ENCODE data around the gene VWA8.
"Not testable (repeated sequence)": the region's sequence is repeated elsewhere in the genome, so short reads cannot be mapped to it uniquely, and the experiment has no call there.

Gene VWA8

DNA sequence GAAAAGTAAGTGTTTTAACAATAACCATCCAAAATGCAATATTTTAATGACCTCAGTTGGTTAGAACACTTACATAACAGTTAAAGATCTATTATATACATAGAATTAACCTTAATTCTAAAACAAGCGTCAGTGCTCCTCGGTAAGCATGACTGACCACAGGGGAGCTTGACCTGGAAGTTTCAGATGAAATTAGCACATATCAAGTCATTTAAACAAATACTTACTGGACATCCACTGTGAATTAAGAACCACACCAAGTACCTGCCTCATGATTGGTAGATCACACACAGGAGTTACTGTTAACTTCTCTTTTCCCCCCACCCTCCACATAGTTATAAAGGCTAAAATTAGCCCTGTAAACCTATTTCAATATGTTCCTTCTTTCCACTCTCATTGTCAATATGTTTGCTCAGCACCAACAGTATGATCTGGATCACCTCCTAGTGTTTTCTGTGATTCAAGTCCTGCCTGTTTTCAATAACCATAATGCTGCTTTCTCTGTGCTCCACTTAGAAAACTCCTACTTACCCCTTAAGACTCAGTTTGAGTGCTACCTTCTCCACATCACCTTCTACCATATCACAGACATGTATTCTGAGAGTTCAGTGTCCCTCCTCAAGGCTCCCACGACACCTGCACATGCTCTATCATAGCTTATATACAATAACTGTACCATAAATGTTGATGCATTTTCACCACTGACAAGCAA is 209.0 kb downstream of the VWA8 start:
- no peak for DNase-seq (ENCODE audit: low read depth in 4 of 4, low spot score in 1 of 4)

DNA sequence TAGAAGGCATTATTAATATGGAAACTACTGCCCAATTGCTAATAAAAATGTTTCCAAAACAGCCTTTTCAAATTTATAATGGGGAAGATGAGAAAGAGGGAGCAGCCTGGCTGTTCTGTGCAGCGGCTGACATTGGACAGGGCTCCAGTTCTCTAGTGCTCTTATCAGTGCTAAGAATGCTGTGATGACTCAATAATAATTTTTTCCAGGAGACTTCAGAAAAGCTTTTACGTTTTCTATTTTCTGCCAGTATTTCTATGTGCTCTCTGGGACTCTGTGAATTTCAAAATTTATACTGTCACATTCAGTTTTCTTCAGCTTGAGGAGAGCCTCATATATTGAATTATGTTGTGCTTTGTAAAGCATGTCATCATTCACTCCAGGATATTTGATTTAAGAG is 209.6 kb downstream of the VWA8 start:
- DNase-seq (ENCODE audit: low read depth in 4 of 4, low spot score in 1 of 4): no peak

DNA sequence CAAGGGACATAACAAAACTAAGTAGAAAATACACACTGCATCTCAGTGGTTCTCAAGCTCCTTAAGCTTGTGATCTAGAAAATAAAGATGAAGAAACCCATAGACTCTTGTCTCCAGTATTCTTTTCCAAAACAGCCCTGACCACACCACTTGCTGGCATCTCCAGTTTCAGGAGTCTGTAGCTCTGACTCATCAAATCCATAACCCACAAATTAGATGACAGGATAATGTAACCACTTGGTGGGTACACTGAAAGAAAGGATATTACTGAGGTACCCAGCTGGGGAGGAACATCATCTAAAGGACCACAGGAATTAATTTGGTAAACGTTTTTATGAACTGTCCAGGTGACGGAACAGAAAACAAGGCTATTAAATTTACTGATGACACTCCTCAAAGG is 214.7 kb downstream of the VWA8 start:
- no peak for DNase-seq (ENCODE audit: low read depth in 4 of 4, low spot score in 1 of 4)

DNA sequence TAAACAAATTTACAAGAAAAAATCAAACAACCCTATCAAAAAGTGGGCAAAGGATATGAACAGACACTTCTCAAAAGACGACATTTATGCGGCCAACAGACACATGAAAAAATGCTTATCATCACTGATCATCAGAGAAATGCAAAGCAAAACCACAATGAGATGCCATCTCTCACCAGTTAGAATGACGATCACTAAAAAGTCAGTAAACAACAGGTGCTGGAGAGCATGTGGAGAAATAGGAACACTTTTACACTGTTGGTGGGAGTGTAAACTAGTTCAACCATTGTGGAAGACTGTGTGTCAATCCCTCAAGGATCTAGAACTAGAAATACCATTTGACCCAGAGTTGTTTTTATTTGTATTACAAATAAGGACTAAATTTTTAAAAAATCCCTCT is 215.4 kb downstream of the VWA8 start:
- not testable (repeated sequence) for DNase-seq (ENCODE audit: low read depth in 4 of 4, low spot score in 1 of 4)

DNA sequence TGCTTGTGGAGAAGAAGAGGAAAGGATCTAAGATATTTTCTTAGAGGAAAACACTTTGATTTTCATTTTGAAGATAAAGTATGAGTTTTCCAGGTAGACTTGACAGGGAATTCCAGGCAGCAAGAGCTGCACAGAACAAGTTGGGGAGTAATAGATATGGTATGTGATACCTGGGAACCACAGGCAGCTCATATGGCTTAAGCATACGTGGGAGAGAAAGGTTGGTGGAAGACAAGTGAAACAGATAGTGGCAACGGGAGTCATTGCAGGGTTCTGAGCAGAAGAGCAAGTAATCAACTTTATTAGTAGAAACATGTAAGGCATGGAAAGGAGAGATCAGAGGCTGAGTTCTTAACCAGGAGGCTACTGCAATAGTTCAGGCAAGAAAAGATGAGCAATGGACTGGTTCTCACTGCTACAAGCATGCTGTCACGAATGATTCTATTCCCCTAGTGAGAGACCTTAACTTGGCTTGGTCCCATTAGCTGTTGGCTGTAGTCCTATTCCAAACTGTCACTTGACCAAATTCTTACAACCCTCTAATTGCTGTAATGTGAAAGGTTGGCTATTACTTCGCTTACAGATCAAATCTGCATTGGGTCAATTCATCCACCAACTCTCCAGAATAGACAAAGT is 217.9 kb downstream of the VWA8 start:
- no peak for DNase-seq (ENCODE audit: low read depth in 4 of 4, low spot score in 1 of 4)

DNA sequence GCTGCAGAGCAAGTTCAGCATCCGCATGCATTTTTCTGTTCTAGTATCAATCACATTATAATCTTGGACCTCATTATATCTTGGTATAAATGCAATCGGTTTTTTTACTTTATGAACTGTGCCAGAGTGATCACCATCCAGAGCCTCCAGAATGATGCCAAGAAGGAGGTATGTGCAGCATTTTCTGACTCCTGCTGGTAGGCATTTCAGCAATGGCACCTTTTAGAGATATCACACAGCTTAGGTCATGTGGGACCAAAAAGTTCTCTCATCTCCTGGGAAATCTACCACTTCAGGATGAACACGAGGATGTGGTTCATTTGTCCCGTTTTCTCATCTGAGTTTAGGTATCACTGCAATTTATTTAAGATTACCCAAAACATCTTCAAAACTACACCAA is 220.4 kb downstream of the VWA8 start:
- no peak for DNase-seq (ENCODE audit: low read depth in 4 of 4, low spot score in 1 of 4)

DNA sequence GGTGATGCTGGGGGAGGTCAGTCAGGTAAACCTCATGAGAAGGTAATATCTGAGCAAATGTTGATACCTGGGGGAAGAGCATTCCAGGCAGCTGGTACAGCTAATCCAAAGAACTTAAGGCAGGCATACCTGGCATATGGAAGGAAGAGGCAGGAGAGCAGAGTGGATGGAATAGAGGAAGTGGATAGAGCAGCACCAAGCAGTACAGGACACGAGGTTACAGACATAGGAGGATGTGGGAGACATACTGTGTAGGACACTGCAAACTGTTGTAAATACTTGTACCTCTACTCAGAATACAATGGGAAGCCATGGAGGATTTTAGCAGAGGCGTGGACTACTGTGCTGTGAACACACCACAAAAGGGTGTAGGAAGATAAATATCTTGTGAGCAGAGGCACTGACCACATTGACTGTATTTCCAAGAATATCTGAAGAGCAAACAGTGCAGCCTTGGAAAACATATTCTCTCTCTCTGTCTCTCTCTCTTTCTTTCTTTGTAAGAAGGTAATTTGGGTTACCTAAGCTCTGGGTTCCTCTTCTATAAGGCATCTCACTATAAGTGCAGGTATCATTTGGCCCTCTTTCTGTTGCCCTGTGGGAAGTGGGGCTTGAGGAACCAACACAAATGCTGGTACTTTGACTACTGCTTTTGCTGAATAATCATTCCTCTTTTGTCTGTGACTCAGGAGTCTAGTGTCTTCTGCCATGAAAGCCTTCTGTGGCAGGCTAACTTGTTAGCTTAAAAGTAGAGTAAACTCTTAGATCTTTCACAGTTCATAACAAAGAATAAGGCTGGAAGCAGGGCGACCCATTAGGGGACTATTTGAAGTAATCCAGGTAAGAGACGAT is 238.0 kb downstream of the VWA8 start:
- DNase-seq (ENCODE audit: low read depth in 4 of 4, low spot score in 1 of 4): no peak

DNA sequence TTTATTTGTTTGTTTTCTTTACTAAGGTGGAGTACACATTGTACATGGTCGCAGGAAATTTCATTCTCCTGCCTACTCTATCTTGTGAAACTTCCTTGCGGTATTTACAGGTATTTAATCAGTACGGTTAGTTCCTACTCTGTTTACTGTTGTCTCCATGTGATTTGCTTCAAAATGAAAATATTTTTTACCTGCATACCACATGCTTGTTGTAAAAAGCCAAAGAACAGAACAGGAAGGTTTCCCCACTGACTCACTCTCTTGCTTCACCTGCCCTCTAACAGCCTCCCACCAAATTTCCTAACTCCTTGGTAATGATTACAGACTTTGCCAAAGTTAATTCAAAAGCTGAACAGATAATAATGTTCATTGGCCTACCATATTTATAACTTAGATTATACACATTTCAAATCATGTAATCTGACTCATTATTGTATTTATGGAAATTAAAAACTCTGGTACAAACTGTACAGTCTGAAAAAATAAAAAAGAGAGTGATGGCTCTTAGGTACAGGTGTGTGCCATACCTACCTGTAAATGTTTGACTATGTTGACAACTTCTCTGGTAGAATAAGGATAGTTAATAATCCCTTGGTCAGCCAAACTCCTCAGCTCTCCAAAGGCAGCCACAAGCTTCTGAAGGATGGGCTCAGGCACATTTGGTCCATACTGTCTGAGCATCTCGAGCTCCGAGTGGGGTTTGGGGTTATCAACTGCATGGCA is 239.9 kb downstream of the VWA8 start:
- DNase-seq (ENCODE audit: low read depth in 4 of 4, low spot score in 1 of 4): no peak

DNA sequence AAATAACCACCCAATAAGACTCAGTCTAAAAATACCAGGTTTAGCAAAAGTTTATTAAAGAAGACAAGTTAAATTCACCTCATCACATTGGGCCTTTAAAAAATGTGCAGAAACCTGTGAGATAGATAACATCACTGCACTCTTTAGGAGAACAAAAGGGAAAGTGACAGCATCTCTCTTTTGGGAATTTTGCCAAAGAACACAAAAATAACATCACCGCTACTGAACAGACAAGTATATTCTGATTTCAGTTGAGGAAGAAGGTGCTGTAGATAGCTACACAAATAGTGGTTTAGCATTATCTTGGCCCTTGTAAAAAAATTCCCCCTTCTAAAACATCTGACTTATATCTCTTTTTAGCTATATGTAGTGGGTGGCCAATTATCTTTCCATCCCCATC is 244.7 kb downstream of the VWA8 start:
- DNase-seq (ENCODE audit: low read depth in 4 of 4, low spot score in 1 of 4): no peak

DNA sequence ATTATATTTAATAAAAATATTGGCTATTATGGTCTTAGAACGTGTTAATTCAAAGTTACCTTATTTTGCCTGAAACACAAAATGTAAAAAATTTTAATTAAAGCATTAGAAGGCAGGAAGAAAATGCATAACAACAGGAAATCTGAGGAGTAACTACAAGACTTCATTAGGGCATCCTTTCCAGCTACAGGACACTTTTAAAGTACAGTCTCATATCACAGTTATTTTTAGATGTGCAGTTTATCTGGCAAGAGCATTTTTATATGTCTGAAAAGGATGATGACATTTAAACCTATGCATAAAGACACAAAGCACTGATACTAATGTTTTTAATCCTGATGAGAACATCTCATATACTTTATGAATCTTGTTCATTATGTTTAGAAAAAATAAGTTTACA is 247.5 kb downstream of the VWA8 start:
- DNase-seq (ENCODE audit: low read depth in 4 of 4, low spot score in 1 of 4): no peak

DNA sequence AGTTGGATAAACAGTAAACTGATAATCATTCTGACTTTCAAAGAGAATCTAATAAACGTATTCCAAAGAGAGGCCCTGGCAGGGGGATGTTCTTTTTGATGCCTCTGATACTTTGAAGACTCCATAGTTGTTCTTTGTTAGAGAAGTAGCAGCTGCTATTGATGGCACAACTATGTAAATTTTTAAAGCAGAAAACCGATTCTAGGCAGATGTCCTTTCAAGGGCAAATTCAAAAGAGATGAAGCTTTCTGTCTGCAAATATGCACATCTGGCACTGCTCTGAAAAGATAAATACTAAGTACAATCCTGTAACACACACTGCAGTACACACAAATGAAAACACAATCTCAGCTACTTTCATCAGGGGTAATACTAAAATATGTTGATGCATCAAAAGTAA is 250.1 kb downstream of the VWA8 start:
- DNase-seq (ENCODE audit: low read depth in 4 of 4, low spot score in 1 of 4): no peak

DNA sequence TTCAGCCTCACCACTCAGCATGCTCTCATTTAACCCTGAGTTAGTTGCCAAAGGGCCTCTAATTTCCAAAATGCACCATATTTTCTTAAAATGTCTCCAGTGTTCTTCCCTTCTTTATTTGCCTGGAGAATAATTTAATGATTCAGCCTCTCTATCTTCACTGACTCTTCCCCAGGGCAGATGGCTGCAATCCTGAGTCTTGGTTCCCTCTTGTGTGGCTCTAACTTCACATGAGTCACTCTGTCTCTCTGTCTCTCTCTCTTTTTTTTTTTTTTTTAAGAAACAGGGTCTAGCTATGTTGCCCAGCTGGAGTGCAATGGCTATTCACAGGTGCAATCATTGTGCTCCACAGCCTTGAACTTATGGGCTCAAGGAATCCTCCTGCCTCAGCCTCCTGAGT is 251.4 kb downstream of the VWA8 start:
- DNase-seq (ENCODE audit: low read depth in 4 of 4, low spot score in 1 of 4): no peak

DNA sequence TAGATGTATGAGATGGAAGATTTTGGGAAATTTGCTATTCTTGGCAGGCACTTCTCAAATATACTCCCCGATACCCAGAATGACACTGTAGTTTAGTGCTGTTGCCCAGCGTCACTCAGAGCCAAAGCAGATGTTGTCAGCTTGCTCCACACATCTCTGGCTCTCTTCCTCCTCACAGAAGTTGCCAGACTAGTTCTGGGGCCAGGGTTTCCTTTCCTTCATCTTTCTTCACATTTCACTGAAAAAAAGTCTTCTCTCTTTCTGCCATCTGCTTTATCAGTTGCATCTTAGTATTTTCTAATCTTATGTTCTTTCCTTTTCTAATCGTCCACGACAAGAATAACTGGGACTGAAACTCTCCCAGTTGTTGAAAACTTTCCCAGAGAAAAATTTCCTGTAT is 252.2 kb downstream of the VWA8 start:
- no peak for DNase-seq (ENCODE audit: low read depth in 4 of 4, low spot score in 1 of 4)

DNA sequence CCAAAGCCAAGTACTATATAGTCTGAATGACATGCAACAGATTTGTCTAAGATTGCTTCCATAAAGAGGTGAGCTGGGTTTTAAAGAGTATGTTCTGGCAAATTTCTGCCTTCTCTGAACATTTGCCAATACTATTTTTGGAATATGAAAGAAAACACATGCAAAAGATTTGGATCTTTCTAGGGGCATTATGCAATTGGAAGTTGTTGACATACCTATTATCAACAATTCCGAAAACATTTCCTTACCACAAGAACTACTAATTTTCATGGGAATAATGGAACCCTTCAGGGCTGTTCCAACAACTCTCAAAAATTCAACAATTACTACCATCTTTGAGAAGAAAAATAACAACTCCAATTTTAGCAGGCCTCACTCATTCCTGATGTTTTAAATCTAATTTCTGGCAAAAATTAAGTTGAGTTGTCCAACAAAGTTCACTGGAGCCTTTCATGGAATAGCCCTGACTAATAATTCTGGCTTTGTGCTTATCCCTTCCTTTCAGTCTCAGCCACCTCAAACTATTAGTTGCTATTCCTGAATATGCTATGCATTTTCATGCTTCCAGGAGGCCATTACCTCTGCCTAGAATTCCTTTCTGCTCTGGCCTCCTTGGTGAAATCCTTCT is 253.6 kb downstream of the VWA8 start:
- no peak for DNase-seq (ENCODE audit: low read depth in 4 of 4, low spot score in 1 of 4)

DNA sequence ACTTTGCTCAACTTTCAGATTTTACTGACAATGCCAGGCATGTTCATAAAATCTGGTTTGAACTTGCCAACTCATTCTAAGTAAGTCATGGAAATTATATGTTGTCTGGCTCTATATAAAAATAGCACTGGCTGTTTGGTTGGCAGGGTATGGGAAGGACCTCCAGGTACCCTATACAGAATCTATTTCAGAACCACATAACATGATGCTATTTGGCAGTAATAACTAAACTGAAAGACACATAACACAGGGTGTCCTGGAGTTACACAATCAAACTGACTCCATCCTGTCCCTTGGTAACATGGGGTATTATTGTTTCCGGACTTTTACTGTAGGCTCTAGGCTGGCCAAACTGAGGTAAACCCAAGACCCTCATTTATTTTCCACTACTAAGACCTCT is 254.8 kb downstream of the VWA8 start:
- DNase-seq (ENCODE audit: low read depth in 4 of 4, low spot score in 1 of 4): no peak

DNA sequence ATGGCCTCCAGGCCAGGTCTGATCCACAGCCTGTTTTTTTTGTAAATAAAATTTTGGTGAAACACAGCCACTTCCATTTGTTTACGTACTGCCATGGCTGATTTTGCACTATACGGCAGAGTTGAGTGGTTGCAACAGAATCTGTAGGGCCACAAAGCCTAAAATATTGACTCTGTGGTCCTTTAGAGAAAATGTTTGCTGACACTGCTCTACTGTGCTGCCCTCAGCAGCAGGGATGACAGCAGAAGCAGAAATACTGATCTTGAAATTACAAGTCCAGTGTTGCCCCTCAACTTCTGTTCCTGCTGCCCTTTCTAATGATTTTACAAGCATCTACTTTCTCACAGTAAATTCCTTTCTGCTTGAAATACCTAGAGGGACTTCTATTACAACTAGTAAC is 258.4 kb downstream of the VWA8 start:
- DNase-seq (ENCODE audit: low read depth in 4 of 4, low spot score in 1 of 4): no peak

DNA sequence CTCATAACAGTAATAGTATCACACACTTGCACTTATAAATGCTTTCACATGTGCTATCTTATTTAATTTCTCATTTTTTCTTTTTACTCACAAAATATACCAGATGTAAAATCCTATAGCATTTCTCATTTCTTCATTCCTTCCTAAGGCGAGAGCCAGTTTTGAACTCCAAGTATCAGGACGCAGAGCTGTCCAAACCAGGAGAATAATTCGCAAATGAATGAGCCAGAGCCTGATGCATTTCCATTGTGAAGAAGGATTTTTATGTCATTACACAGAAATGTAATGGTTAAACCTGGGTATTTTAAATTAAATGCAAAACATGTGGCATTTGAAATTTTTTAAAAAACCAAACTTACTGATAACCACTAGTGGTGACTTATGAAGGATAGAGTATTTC is 259.2 kb downstream of the VWA8 start:
- no peak for DNase-seq (ENCODE audit: low read depth in 4 of 4, low spot score in 1 of 4)

DNA sequence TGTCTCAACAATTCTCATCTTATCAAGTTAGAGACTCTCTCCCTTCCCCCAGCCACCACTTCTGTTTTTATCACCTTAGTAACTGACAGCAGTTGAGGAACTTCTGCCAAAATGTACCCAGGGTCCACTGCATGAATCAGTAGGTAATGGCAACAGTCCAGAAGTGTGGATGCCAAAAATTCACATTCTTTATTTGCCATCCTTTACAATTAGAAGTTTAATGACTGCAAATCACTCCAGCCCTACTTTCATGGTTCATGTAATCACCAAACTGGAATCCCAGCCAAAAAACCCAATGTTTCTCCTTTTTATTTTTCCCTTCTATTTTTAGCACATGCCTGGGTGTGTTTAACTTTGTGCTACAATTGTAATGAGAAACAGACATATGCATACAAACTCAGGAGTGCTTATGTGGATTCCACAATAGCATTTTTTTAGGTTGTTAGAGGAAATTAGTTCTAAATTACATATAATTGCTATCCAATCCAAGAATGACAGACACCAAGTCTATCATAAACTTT is 260.1 kb downstream of the VWA8 start:
- no peak for DNase-seq (ENCODE audit: low read depth in 4 of 4, low spot score in 1 of 4)

DNA sequence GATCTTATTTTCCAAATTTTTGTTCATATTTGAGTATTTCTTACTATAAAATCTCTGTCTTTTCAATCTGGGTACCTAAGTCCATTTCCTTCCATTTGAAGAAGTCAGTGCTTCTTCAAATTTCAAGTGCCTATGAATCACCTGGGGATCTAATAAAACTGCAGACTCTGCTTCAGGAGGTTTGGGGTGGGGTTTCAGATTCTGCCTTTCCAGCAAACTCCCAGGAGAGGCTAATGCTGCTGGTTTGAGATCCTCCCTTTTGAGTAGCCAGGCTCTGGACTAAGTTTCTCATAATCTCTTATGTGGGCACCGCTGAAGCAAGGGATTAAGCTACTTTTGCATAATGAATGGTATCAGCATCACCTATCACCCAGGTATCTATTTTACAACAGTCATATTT is 261.1 kb downstream of the VWA8 start:
- DNase-seq (ENCODE audit: low read depth in 4 of 4, low spot score in 1 of 4): no peak

DNA sequence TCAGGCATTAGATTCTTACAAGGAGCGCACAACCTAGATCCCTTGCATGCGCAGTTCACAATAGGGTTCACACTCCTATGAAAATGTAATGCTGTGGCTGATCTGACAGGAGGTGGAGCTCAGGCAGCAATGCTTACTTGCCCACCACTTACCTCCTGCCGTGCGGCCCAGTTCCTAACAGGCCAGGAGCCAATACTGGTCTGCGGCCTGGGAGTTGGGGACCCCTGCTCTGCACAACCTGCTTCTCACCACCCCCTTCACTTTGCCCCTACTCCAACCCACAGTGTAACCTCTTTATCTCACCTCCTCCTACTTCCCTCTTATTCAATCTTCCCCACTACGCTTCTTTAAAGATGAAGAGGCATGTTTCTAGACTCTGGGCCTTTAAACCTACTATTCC is 263.3 kb downstream of the VWA8 start:
- no peak for DNase-seq (ENCODE audit: low read depth in 4 of 4, low spot score in 1 of 4)

Data from stimulated activated CD4-positive, alpha-beta T cell treated with anti-CD3 and anti-CD28 coated beads, Interleukin-1b, Interleukin-23, amount 100 ng/mL, for 24 hours (primary cell).